HPDE6-E6E7 (cell line): ENCODE measurements around the gene IFITM10.

Experiments used
- DNase-seq: peaks from one replicate; pipeline ENCODE4 v3.0.0; 2011; ENCODE audit warnings: missing footprints; ENCODE audit errors: extremely low spot score

Gene IFITM10

DNA sequence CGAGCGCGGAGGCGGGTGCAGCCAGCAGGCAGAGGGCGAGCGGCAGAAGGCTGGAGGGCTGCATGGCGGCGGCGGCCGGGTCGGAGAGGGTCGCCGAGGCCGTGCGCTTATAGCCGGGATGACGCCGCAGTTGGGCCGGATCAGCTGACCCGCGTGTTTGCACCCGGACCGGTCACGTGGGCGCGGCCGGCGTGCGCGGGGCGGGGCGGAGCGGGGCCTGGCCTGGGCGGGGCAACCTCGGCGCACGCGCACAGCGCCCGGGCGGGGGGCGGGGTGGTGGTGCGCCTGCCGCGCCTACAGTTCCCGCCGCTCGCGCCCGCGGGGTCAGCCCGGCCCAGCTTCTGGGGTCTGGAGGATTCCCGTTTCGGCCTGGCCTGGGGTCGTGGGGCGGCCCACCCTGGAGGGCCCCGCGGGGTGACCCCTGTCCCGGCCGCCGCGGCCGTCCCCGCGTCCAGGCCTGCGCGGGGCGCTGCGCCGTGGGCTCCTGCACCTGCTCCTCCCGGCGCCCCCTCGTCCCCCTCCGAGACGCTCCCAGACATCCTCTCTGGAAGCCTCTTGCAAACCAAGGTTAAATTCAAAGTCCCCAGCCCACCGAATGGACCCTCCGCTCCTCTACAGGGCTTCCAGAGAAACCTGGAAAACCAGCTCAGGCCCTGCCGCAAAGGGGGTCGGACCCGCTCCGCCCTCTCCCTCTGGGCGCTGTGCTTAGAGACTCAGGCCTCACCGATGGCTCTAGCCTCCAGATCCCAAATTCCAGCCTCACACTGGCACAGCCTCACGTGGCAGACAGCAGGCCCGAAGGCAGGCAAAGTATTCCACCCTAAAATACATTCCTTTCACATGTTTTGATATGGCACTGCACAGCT lies 13.6 kb upstream of the IFITM10 start, which contains the start of gene CTSD:
Gene CTSD (minus strand): TSS at position 132 of the 866 bp plus-strand sequence. CDS start 68 bp downstream, at position 64.
- DNase-seq = peak; percentile 79

DNA sequence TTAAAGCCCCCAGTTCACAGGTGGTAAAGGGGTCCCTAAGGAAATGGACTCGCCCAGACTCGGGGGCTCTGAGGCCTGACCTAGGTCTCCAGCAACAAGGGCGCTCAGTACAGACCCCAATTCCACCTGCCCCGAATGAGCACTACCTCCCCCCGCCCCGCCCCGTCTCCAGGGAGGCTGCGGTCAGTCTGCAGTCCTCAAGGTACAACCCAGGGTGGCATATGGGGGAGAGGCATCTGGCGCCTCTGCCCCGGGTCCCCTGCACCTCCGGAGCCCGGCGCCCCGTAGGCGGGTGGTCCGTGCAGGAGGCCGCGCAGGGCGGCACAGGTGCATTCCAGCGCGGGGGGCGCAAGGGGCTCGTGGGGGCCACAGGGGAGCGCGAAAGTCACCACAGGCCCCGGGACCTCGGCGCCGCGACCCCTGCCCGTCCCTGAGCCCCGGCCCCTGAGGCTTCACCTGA lies 13.0 kb upstream of the IFITM10 start:
- no peak for DNase-seq

DNA sequence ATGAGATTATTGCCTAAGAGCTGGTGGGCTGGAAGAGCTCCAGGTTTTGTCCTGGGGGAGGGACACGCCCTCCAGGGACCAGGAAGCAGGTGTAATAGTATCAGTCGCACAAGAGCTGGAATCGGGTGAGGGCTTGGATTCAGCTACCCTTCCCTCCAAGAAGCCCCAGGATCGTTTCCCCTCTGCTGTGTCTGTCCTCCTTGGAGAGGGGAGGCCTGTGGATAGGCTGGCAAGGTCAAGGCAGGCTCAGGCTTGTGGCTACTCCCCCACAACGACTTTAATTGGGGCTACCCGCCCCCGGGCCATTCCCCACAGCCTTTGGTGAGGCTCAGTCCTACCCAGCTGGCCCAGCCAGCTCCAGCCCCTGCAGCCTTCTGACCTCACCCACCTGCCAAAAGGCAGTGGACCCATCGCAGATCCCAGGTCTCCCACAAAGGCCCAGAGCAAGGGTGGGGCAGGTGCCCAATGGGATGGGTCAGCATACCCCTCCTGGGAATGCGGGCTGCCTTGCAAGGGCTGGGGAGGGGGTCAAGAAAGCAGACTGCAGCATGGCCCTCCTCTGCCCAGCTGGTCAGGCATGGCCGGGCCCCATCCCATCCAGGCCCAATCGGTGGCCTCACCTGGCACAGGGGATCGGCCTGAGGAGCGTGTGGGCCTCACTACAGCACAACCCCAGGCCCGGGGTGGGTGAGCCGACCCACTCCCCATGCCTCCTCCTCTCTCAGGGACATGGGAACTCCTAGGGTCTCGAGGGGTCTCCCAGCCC lies 12.3 kb upstream of the IFITM10 start:
- no peak for DNase-seq

GRCh38 chr11:1761857-1762536 lies 11.6 kb upstream of the IFITM10 start:
- DNase-seq = no peak

DNA sequence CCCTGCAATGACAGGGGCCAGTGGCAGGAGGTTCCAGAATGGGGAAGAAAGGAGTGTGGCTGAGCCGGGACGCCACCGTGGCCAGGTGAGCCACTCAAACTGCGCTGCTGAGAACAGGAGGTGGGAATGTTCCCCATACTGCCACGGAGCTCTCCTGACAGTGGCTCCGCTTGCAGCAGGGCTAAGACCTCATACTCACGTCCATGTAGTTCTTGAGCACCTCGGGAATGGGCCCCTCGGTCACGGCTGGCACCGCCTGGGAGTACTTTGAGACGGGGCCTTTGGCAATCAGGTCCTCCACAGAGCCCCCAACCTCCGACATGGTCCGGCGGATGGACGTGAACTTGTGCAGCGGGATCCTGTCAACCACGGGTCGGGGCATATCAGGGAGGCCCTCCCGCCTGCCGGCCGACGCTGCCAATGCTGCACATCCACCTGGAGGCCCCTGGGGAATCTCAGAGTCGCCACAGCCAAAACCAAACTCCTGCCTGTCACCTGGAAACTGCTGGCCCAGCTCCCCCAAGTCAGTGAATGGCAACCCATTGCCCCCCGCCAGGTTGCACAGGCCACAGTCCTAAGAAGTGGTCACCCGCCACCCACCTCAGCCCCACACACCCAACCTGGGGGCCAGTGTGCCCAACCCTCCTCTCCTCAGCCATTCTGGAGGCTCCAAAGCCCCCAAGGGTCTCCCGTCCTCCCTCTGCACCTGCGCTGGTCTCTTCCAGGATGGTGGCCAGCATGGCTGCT lies 10.9 kb upstream of the IFITM10 start:
- no peak for DNase-seq

DNA sequence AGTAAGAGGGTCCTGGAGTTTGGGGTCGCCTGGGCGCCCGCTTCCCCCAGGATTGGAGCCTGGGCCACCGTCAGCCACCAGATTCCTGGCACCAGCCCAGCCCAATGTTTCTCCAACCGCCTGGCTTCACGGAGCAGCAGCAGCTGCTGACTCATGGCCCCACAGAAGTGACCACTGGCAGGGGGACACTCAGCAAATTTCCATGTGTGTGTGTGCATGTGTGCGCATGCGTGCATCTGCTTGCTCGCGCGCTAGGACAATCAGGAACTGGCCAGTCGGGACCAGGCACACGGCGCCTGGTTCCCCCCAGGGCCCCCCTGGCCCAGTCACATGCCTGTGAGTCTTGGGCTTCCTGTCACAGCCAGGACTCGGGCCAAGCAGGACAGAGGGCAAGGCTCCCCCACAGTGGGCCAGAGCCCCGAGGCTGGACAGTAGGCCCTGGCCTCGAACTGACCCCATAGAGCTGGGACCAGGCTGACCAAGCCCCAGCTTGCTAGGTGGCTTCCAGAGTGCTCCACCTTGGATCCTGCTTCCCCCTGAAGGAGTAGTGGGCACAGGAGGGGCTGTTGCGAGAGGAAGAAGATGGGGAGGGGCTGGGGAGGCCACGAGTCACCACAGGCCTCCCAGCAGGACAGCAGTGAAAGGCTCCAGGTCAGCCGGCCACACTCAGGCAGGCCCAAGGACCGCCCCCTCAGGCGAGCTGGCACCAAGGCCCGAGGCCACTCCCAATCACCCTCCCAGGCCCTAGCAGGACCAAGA lies 10.1 kb upstream of the IFITM10 start:
- DNase-seq = no peak

GRCh38 chr11:1759851-1760220 lies 9.4 kb upstream of the IFITM10 start:
- no peak for DNase-seq

DNA sequence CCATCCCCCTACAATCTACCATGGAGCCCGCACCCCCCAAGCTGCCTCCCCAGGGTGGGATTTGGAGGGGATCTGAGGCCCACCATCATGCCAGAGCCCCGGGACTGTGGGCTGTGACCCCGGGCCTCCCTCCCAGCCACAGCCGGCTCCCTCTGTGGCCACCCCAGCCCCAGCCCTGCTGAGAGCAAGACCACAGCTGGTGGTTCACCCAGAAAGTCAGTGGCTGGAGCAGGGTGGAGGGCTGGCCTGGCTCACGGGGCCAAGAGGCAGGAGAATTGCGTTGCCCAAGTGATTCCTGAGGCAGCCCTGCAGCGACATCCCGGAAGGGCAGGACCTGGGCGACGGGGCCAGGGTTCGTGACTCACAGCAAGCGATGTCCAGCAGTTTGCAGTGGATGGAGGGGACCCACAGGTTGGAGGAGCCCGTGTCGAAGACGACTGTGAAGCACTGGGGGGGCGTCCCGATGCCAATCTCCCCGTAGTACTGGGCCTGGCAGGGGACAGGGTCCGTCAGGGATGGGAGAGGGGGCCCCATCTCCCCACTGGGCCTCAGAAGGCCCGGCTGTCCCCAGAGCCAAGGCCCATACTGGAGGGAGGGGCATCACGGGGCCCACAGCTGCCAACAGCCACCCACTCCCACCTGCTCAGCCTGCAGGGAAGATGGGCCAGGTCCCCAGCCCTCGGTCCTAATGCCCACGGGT lies 8.9 kb upstream of the IFITM10 start:
- DNase-seq = no peak

- no peak for DNase-seq
Observed at GRCh38 chr11:1758611-1759150, 8.3 kb upstream of the IFITM10 start.

DNA sequence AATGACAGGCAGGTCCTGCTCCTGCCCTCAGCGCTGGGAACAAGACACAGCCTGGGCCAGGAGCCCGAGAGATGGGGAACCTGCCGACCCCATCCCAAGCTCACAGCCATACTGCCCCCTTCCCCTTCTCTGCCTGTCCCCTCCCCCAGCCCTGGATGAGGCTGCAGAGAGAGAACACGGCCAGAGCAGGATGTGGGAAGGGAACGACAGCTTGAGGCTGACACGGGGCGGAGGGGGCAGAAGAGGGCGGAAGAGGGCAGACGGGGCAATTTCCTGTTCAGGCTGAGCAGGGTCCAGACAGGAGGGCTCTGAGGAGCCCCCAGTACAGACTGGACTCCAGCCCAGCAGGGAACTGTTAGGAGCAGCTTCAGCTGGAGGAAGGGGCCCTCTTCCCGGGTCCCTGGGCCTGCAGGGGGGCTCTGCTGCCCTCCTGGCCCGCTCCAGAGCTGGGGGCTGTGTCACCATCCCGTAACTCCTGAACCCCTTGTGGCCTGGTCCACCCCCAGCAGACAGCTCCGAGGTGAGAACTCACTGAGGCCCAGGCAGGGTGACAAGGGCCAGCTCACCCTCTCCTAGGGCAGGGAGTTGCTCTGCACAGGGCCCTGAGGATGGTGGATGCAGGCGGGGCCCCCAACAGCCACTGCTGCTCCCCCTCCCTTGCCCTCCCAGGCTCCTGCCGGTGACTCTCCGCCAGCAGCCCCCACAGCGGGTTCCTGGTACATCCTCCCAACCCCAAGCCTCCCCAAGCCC lies 7.6 kb upstream of the IFITM10 start:
- DNase-seq = no peak

- DNase-seq = no peak
Observed at GRCh38 chr11:1756791-1757771, 6.7 kb upstream of the IFITM10 start.

DNA sequence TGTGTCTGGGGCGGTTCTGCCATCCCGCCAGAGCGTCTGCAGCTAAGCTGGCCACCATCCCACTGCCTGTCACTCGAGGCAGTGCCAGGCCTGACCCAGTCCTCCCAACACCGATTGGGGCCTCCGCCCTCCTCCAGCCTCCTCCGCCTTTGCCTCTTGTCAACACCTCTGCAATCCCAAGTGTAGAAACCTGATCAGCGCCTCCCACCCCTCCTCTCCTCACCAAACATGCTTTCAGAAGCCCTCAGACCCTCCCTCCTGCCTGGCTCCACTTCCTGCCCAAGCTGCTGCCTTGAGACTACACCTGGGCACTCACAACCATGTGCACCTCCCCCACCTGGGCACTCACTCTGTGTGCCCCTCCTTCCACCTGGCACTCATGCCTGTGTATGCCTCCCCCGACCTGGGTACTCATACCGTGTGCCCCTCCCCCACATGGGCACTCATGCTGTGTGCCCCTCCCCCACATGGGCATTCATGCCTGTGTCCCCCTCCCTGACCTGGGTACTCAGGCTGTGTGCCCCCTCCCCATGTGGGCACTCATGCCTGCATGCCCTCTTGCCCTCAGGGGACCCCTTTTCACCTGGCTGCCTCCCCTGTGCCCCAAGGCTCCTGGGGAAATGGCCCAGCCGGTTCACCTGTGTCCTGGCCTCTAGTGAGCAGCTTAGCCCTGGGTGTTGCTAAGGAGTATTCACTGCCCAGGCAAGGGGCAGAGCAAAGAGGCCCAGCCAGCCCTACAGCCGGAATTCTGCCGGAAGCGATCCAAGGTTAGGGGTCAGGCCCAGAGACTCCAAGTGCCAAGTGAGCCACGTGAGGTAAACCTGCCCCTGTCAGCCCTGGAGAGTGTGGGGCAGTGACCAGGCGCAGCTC lies 5.5 kb upstream of the IFITM10 start:
- DNase-seq = no peak

- no peak for DNase-seq
Observed at GRCh38 chr11:1755344-1755691, 4.9 kb upstream of the IFITM10 start.

DNA sequence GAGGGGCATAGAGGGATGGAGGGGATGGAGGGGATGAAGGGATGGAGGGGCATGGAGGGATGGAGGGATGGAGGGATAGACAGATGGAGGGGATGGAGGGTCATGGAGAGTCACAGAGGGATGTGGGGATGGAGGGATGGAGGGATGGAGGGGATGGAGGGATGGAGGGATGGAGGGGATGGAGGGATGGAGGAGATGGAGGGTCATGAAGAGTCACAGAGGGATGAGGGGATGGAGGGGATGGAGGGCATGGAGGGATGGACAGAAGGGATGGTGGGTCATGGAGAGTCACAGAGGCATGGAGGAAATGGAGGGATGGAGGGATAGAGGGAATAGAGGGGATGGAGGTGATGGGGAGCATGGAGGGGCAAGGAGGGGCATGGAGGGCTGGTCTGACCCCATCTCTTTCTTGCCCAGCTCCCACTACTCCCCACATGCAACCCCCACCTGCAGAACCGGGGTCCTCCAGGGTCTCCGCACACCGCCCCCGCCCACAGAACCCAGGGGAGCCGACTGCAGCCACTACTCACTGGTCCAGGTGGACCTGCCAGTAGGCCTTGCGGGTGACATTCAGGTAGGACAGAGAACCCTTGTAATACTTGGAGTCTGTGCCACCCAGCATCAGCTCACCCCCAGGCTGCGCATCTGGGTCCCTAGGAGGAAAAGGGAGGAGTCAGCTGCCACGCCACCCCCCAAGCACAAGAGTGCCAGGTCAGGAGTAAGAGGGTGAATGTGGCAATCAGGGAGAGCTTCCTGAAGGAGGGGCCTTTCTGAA lies 4.2 kb upstream of the IFITM10 start:
- DNase-seq = no peak

DNA sequence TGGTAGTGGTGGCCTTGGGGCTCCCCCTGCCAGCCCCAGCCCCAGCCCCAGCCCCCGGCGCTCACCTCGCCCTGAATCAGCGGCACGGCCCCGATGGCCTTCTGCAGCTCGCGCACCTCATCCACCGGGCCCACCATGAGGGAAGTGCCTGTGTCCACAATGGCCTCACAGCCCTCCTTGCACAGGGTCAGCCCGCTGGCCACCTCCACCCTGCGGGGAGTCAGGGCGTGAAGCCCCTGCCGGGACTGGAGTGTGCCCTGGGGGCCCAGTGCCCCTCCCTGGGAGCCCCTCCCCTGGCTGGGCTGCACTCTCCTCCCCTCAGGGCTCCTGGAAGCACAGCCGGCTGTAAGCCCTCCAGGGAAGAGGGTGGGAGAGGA lies 3.5 kb upstream of the IFITM10 start:
- DNase-seq = no peak

DNA sequence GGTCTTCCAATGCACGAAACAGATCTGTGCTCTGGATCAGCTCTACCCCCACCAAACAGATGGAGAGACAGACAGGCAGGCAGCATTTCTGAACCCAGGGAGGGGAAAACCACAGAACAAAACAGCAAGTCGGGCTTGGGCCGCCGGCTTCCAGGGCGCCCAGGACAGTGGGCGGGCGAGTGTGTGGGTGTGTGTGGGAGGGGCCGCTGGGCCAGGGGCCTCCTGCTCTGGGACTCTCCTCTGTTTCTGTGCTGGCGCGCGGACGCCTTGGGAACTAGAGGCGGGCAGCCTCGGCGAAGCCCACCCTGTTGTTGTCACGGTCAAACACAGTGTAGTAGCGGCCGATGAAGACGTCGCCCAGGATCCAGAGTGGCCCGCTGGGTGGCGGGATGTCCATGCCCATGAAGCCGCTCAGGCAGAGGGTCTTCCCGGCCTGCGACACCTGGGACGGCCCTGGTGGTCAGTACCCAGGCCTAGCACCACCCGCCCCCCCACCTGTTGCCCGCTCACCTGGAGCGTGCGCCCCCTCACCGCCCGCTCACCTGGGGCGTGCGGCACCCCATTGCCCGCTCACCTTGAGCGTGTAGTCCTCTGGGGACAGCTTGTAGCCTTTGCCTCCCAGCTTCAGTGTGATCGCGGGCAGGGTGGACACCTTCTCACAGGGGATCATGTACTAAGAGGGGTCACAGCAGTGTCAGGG lies 3.0 kb upstream of the IFITM10 start:
- DNase-seq = no peak
